GM06990 (cell line): ENCODE measurements around the gene CAGE1.
"Not testable (repeated sequence)": the region's sequence is repeated elsewhere in the genome, so short reads cannot be mapped to it uniquely, and the experiment has no call there.

ENCODE experiments used
- DNase-seq: peaks from one replicate; pipeline ENCODE4 v3.0.0-alpha.2; 2011; ENCODE audit not compliant: insufficient read length; ENCODE audit errors: extremely low read depth
- H3K27me3 ChIP-seq: replicated peaks from 2 replicates; pipeline ENCODE4 v1.6.0; 2011; ENCODE audit warnings: low read length; ENCODE audit not compliant: control insufficient read depth, insufficient read depth
- H3K36me3 ChIP-seq: 2 replicates; pipeline ENCODE4 v1.5.1; 2011; ENCODE audit warnings: low read length; ENCODE audit not compliant: control insufficient read depth, insufficient read depth
- H3K4me3 ChIP-seq: replicated peaks from 2 replicates; pipeline ENCODE4 v1.5.1; 2011; ENCODE audit warnings: low read depth, mild to moderate bottlenecking, control low read depth, low read length
- TF ChIP-seq, protein P1 (sequence below): IDR thresholded peaks from 2 replicates; pipeline ENCODE4 v1.5.1; 2011; ENCODE audit warnings: low read length, control low read depth, mild to moderate bottlenecking, inconsistent platforms; ENCODE audit not compliant: insufficient read depth, poor library complexity, severe bottlenecking

The CAGE1 gene

DNA sequence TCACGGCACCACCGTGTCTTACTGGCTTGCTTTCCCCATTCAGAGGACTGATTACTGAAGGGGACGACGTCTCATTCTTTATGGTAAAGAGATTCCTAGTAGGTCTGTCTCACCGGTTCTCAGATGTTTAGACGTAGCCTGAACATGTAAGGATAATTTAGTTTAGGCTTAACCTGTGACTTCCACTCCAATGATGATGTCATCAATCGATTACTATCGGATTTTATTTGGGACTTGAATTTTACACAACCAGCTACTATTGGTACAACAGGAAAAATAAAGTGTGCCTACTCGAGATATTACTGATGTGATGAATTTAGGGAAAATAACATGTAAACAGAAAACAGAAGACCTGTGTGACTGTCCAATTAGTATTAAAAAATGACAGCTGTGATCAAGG, 72.0 kb downstream of the CAGE1 start:
- H3K36me3 ChIP-seq = no peaks in the 10 kb centered on the region
- H3K4me3 ChIP-seq = no peak overlapping the region
- no peaks in the 10 kb centered on the region for H3K27me3 ChIP-seq
- TF ChIP-seq, protein P1, sequence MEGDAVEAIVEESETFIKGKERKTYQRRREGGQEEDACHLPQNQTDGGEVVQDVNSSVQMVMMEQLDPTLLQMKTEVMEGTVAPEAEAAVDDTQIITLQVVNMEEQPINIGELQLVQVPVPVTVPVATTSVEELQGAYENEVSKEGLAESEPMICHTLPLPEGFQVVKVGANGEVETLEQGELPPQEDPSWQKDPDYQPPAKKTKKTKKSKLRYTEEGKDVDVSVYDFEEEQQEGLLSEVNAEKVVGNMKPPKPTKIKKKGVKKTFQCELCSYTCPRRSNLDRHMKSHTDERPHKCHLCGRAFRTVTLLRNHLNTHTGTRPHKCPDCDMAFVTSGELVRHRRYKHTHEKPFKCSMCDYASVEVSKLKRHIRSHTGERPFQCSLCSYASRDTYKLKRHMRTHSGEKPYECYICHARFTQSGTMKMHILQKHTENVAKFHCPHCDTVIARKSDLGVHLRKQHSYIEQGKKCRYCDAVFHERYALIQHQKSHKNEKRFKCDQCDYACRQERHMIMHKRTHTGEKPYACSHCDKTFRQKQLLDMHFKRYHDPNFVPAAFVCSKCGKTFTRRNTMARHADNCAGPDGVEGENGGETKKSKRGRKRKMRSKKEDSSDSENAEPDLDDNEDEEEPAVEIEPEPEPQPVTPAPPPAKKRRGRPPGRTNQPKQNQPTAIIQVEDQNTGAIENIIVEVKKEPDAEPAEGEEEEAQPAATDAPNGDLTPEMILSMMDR = no peak
- no peak for DNase-seq

DNA sequence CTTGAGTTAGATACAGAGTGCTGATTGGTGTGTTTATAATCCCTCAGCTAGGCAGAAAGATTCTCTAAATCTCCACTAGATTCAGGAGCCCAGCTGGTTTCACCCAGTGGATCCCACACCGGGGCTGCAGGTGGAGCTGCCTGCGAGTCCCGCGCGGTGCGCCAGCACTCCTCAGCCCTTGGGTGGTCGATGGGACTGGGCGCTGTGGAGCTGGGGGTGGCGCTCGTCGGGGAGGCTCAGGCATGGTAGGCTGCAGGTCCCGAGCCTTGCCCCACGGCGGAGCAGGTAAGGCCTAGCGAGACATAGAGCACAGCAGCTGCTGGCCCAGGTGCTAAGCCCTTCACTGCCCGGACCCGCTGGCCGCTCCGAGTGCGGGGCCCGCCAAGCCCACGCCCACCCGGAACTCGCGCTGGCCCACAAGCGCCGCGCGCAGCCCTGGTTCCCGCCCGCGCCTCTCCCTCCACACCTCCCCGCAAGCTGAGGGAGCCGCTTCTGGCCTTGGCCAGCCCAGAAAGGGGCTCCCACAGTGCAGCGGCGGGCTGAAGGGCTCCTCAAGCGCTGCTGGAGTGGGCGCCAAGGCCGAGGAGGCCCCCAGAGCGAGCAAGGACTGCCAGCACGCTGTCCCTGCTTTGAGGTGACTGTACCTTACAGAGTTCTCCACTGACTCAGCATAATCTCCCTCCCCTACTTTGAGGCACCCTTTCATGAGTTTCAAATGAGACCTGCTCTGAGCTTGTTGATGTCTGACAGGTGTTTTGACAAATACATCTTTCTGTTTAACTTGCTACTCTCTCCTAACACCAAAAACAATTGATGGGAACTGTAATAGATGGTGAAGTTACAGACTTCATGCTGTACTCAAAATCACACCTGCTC, 72.6 kb downstream of the CAGE1 start:
- DNase-seq = no peak
- no peak overlapping the region for H3K4me3 ChIP-seq
- no peaks in the 10 kb centered on the region for H3K27me3 ChIP-seq
- no peaks in the 10 kb centered on the region for H3K36me3 ChIP-seq
- TF ChIP-seq, protein P1 = no peak

DNA sequence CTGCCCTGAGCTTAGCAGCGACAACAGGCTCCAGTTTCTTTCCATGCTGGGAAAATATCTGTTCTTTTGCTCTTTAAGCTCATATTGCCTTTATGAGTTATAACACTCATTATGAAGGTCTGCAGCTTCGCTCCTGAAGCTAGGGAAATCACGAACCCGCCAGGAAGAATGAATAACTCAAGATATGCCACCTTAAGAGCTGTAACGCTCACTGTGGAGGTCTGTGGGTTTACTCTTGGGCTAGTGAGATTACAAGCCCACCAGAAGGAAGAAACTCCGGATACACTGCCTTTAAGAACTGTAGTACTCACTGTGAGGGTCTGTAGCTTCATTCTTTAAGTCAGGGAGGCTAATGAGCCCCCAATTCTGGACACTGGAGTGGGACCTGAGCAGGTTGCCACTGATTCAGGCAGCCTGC, 73.6 kb downstream of the CAGE1 start:
- no peak for DNase-seq
- no peaks in the 10 kb centered on the region for H3K36me3 ChIP-seq
- TF ChIP-seq, protein P1 = no peak

DNA sequence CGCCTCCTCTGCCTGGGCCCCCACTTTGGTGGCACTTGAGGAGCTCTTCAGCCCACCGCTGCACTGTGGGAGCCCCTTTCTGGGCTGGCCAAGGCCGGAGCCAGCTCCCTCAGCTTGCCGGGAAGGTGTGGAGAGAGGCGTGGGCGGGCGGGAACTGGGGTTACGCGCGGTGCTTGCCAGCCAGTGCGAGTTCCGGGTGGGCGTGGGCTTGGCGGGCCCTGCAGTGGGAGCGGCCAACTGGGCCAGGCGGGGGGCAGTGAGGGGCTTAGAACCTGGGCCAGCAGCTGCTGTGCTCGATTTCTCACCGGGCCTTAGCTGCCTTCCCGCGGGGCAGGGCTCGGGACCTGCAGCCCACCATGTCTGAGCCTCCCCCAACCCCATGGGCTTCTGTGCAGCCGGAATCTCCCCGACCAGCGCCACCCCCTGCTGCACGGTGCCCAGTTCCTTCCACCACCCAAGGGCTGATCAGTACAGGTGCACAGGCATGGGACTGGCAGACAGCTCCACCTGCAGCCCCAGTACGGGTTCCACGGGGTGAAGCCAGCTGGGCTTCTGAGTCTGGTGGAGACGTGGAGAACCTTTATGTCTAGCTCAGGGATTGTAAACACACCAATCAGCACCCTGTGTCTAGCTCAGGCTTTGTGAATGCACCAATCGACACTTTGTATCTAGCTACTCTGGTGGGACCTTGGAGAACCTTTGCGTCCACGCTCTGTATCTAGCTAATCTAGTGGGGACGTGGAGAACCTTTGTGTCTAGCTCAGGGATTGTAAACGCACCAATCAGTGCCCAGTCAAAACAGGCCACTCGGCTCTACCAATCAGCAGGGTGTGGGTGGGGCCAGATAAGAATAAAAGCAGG, 74.2 kb downstream of the CAGE1 start:
- not testable (repeated sequence) for H3K36me3 ChIP-seq, H3K27me3 ChIP-seq, DNase-seq, H3K4me3 ChIP-seq

More for the DNA sequence above, 73.6 kb downstream of the CAGE1 start:
- Histone ChIP-seq H3K27me3 (no peaks in the 10 kb centered on the region), H3K4me3 (no peak overlapping the region)

DNA sequence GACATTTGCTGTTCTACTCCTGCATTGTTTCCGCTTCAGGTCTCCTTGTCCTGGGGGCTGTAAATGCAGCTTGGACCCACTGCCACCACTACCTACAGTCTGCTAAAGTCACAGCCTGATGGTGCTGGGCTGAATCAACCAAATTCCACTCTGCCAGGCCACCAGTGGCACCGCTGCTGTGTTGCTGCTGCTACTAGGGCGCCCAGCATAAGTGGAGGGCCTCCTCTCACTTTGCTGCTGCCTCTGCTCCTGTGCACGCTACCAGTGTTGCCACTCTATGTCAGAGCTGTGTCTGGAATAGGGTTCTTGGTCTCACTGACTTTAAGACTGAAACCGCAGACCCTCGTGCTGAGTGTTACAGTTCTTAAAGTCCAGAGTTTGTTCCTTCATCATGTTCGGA, 75.1 kb downstream of the CAGE1 start:
- no peak for DNase-seq
- Histone ChIP-seq H3K4me3 (no peak overlapping the region), H3K36me3 (no peaks in the 10 kb centered on the region; the same call in 1 of the 2 replicates), H3K27me3 (no peaks in the 10 kb centered on the region)
- TF ChIP-seq, protein P1 = no peak

GRCh38 chr6:7313505-7314165, 75.9 kb downstream of the CAGE1 start:
- H3K36me3 ChIP-seq = peaks cover 2% of the 10 kb centered on the region
- TF ChIP-seq, protein P1 = no peak
- DNase-seq = no peak
- no peaks in the 10 kb centered on the region for H3K27me3 ChIP-seq
- peak overlapping the region; percentile 97 for H3K4me3 ChIP-seq
